Erythroblast (primary cell): ENCODE measurements around the gene ARPC5L.

Source experiments
- DNase-seq, 2 experiments: peaks; one replicate each; lab custom pipeline; 2025; lab: John Stamatoyannopoulos, UW
- GATA1 ChIP-seq: IDR thresholded peaks from 2 replicates; pipeline ENCODE4 v1.6.1; 2011; ENCODE audit warnings: low read depth, mild to moderate bottlenecking, control low read depth, low read length, moderate library complexity
- POLR2A ChIP-seq: IDR thresholded peaks from 2 replicates; pipeline ENCODE4 v1.6.1; 2011; ENCODE audit warnings: mild to moderate bottlenecking, low read length

ARPC5L gene

GRCh38 chr9:124884376-124884775 lies 22.4 kb downstream of the ARPC5L start:
- TF ChIP-seq GATA1 (no peak), POLR2A (no peak)
- DNase-seq: no peak

GRCh38 chr9:124885551-124885950 lies 23.6 kb downstream of the ARPC5L start:
- TF ChIP-seq POLR2A (no peak), GATA1 (no peak)
- DNase-seq: no peak

- DNase-seq: no peak
- TF ChIP-seq POLR2A: no peak
- TF ChIP-seq GATA1: no peak
Measured at GRCh38 chr9:124886461-124886860, 24.5 kb downstream of the ARPC5L start.

GRCh38 chr9:124886866-124887492 lies 25.0 kb downstream of the ARPC5L start:
- TF ChIP-seq GATA1 (no peak), POLR2A (no peak)
- DNase-seq: no peak

GRCh38 chr9:124887832-124888231 lies 25.9 kb downstream of the ARPC5L start:
- no peak for DNase-seq
- TF ChIP-seq GATA1 (no peak), POLR2A (no peak)

- no peak for DNase-seq
- no peak for TF ChIP-seq POLR2A
- TF ChIP-seq GATA1: no peak
Measured at GRCh38 chr9:124889006-124889405, 27.1 kb downstream of the ARPC5L start.

GRCh38 chr9:124890179-124890578 lies 28.2 kb downstream of the ARPC5L start:
- TF ChIP-seq GATA1 (no peak), POLR2A (no peak)
- no peak for DNase-seq

GRCh38 chr9:124894035-124894740 lies 32.3 kb downstream of the ARPC5L start:
- TF ChIP-seq POLR2A (no peak), GATA1 (no peak)
- no peak for DNase-seq

- TF ChIP-seq POLR2A (no peak), GATA1 (no peak)
- DNase-seq: peak; percentile 48 to 57
Measured at GRCh38 chr9:124894741-124895170, 32.8 kb downstream of the ARPC5L start.

- DNase-seq: no peak
- TF ChIP-seq GATA1 (no peak), POLR2A (no peak)
Measured at GRCh38 chr9:124897570-124898460, 35.9 kb downstream of the ARPC5L start.

- TF ChIP-seq POLR2A (no peak), GATA1 (no peak)
Measured at GRCh38 chr9:124899845-124900244, 37.9 kb downstream of the ARPC5L start.

GRCh38 chr9:124906966-124907365 lies 45.0 kb downstream of the ARPC5L start:
- TF ChIP-seq POLR2A: no peak
- no peak for TF ChIP-seq GATA1
- no peak for DNase-seq

More at GRCh38 chr9:124899845-124900244, 37.9 kb downstream of the ARPC5L start:
- DNase-seq: no peak

GRCh38 chr9:124908098-124908497 lies 46.2 kb downstream of the ARPC5L start:
- DNase-seq: no peak
- no peak for TF ChIP-seq POLR2A

- DNase-seq: no peak
- TF ChIP-seq POLR2A: no peak
- TF ChIP-seq GATA1: no peak
Measured at GRCh38 chr9:124911766-124912165, 49.8 kb downstream of the ARPC5L start.

- TF ChIP-seq POLR2A (no peak), GATA1 (no peak)
- no peak for DNase-seq
Measured at GRCh38 chr9:124913378-124913777, 51.4 kb downstream of the ARPC5L start.
